Midbrain (tissue), 1 donor: ENCODE measurements around the gene KBTBD2.
"Not testable (repeated sequence)": the region's sequence is repeated elsewhere in the genome, so short reads cannot be mapped to it uniquely, and the experiment has no call there.

ENCODE experiments used
- DNase-seq: peaks from one replicate; lab custom pipeline; 2025; lab: John Stamatoyannopoulos, UW

Gene KBTBD2

DNA sequence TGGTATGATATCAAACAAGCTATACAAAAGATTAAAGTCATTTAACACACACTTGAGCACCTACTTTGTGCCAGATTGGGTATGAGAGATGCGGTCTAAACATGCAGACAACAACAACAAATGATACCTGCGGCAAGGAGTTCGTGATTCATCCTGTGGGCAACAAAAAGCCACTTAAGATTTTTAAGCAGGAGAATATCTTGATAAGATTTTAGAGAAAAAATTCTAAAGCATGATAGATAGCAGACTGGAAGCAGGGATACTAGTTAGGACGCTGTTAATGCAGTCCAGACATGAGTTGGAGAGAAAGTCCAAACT, 1.6 kb upstream of the KBTBD2 start:
- DNase-seq = no peak

DNA sequence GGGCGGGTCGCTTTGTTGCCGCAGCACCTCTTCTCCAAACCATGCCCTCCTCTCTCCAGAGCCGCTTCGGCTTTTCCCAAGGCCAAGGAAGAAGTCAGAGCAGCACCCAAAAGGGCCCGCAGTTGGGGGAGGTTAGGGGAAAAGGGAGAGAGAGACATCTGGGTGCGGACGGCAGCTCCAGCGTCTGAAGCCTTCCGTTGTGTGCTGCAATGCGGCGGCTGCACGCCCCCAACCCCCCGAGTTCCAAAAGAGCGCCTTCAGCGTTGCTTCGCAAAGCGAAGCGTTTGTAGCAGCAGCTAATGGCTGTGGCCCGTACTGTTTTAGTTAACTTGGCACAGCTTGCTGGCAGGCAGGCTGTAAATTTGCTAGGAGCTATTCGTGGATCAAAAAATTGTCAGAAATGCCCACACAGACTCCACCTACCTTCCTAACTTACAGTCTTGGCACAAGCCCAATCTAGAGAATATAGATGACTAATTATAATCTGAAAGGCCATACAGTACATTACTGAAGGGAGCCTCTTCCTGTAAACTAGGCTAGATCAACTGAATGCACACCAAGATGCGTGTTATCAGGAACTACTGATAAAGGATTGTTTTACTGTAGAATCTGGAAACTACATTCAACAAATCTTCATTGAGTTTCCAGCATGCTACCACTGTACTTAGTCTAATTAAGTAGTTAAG, 1.1 kb upstream of the KBTBD2 start:
- DNase-seq = peak; percentile 63

DNA sequence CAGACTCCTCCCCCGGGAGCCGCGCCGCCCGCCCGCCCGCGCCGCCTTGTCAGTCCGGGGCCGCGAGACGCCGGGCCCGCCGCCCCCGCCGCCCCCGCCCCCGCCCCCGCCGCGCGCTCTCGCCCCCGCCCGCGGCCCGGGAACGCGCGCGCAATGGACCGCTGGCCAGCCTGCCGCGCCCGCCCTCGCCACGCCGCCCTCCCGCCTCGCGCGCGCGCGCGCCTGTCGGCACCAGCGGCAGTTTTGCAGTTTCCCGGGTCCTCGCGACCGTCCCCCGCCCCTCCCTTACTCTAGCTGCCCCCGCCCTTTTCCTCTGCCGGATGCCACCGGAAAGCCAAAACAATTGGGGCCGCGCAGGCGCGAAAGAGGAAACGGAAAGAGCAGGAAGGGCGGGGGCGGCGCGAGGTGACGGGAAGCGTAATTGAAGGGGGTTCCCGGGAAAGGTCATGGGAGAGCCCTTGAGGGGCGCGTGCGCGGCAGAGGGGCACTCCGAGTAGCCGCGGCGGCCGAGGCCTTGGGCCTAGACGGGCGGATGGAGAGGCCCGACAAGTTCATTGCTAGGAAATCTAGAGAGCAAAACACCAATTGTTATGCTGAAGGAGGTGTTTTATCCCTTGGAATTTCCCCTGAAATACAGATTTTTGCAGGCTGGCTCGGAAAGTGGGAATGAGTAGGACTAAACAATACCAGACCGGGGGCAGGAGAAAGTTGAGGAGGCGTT, 400 bp upstream of the KBTBD2 start:
- peak; percentile 96 for DNase-seq

DNA sequence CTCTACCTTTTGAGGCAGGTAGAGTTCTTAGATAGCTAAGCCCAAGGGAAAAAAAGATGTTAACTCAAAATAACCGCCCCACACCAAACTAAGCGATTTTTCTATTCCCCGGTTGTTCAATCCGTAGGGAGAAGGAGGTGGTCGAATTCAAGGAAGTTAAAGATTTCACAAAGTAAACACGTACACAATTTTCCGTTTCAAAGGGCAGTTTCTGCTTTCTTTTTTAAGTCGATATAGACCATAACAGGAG, 842 bp downstream of the KBTBD2 start:
- DNase-seq = peak; percentile 53

DNA sequence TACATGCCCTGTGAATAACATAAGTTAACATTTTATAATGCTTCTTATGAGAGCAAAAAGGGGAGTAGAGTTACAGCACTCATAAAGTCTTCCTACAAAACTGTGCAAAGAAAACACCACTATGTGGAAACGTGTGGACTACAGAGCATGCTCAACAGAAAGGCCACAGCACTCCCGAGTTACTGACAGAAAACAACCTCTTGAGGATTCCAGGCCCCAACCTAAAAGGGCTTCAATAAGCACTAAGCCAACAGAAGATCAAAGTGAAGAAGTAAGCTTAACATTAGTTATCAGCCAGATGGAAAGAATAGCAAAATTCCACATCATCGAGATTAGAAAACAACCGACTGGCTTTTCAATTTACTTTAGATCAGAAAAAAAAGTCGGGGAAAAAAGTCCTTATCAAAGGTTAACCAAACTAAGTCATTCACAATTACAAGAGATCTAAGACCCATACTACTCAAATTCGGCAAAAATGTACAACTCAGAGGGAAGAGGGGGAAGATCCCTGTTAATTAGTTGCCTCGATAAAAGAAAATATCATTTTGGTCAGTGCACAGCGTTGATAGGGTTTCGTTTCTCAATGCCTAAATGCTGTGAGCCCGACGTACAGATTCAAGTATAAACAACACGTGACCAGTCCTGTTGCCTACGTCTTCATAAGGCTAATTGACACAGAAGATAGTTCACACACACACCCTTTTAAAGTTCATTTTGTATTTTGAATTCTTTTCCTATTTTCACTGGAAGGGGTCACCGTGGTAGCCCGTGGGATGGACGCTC, 1.4 kb downstream of the KBTBD2 start:
- DNase-seq = peak; percentile 53

DNA sequence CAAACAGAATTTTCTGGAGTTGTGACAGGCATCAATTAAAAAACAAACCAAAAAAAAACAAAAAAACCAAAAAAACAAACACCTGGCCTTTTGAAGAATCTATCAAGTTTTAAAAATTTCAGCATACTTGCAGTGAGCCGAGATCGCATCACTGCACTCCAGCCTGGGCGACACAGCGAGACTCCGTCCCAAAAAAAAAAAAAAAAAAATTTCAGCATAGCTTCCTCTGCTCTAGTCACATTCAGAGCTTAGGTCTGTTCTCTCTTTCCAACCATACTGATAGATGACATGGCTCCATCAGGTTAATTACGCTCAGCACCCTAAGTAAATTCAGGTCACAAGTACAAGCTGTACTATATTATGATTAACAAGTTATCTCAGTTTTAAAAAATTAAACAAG, 3.1 kb downstream of the KBTBD2 start:
- DNase-seq = no peak

DNA sequence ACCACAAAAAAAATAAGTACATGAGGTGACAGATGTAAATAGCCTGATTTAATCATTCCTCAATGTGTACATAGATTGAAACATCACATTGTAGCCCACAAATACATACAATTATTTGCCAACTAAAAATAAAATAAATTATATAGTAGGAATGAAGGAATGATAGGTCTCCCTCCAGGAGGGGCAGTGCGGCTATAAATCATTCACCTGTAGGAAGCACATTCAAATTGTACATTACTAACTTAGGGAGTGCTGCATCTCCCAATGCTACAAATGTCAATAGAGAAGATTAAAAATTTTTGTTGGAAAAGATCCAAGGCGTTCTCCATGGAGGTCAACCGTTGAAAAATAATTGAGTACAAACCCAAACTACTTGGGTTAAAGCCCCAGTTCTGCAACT, 4.2 kb downstream of the KBTBD2 start:
- no peak for DNase-seq

- no peak for DNase-seq
These were observed 10.2 kb downstream of the KBTBD2 start for GRCh38 chr7:32881074-32881982.

DNA sequence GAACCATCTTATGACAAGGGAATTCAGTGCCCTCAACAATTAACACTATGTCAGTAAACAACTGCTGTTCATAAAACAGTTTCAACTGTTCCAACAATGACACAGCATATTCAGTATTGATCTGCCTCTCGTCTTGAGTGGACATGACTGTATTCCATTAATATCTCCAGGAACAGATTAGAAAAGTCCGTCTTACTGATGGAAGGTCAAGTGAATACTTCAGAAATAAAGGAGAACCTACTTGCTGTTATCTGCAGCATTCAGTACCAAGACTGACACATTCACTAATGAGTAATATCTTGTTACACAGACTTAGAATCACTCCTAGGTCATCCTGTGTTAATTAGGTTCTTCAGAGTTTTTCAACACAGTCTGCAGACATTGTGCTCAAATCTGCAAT, 12.1 kb downstream of the KBTBD2 start:
- no peak for DNase-seq

DNA sequence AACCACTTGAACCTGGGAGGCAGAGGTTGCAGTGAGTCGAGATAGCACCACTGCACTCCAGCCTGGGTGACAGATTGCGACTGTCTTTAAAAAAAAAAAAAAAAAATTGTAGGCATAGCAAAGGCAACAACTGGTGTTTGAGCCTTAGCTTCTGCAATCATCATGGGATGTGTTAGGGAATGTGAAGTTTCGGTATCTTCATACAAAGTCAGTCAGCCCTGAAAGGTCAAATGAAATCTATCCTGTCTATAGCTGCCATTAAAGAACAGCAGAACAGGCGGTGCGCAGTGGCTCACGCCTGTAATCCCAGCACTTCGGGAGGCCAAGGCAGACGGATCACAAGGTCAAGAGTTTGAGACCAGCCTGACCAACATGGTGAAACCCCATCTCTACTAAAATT, 13.5 kb downstream of the KBTBD2 start:
- DNase-seq = not testable (repeated sequence)

DNA sequence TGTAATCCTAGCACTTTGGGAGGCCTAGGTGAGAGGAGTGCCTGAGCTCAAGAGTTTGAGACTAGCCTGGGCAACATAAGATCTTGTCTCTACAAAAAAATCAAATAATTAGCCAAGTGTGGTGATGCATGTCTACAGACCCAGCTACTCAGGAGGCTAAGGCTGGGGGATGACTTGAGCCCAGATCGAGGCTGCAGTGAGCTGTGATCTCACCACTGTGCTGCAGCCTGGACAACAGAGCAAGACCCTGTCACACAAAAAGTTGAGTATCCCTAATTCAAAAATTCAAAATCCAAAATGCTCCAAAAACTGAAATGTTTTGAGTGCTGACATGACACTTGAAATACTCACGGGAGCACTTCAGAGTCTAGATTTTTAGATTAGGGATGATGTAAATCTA, 19.1 kb downstream of the KBTBD2 start:
- no peak for DNase-seq

GRCh38 chr7:32871624-32872371, 19.8 kb downstream of the KBTBD2 start:
- DNase-seq = no peak

DNA sequence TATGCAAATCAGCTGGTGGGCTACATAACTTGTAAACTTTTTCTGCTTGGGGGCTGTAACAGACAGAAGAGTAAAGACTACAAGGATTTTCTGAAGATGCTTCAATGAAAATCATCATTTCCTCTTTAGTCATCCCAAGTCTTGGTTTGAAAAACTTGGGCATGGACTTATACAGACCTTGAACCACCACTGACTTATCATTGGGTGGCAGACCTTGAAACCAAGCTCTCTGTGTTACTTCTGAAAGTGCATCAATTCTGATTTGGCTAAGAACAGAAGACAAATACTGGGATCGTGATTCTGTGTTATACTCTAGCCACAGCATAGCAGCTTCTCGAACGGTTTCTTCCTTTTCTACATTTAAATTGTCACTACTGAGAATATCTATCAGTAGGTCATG, 21.3 kb downstream of the KBTBD2 start:
- DNase-seq = no peak

GRCh38 chr7:32869716-32870115, 21.8 kb downstream of the KBTBD2 start:
- DNase-seq = no peak

- no peak for DNase-seq
These were observed 23.4 kb downstream of the KBTBD2 start for GRCh38 chr7:32868116-32868515.

GRCh38 chr7:32865448-32866030, 26.0 kb downstream of the KBTBD2 start:
- no peak for DNase-seq

DNA sequence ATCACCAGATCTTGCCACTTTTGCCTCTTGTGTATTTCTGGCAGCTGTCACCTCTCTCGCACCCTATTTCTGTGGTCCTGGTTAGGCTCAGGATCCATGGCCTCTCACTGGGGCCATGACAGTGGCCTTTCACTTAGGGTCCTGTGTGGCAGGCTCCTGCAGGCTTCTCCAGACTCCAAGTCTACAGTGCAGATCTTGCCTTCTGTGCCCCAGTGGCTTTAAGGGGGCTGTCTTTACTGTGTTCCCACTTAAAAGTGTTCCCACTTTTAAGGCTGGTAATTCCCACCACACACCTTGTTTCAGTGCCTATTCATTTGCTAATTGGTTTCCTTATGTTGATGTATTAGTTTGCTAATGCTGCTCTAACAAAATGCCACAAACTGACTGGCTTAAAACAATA, 27.7 kb downstream of the KBTBD2 start:
- not testable (repeated sequence) for DNase-seq

GRCh38 chr7:32860090-32860489, 31.5 kb downstream of the KBTBD2 start:
- no peak for DNase-seq

DNA sequence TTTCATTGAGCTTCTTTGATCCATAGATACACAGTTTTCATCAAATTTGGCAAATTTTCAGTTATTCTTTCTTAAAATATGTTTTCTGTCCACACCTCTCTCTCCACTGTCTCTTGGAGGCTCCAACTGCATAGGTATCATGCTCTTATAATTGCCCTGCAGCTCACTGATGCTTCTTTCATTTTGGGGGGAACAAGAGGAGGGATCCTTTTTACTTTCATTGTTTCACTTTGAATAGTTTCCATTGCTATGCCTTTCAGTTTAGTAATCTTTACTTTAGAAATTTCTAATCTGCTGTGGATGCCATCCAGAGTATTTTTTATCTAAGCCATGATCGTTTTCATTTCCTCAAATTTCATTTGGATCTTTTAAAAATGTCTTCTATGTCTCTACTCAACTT, 32.9 kb downstream of the KBTBD2 start:
- DNase-seq = no peak

DNA sequence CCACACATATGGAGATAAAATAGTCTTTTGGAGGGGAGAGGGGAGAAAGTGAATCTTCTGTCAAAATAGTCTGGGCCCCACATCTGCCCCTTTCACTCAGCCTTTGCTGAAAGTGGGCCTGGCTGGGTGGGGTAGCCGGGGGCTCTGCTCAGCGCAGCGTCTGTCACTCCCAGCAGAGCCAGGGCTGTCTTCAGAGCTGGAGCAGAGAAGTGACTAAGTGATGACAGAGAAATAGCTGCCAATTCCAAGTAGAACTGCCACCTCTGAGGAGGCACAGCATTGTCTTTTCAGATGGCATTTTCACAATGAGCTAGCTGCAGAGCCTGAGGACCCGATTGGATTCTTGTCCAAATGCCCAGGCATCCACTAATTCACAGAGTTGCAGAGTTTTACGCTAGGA, 34.5 kb downstream of the KBTBD2 start:
- DNase-seq = not testable (repeated sequence)
